ENCODE data around the gene PRCC.

DNA sequence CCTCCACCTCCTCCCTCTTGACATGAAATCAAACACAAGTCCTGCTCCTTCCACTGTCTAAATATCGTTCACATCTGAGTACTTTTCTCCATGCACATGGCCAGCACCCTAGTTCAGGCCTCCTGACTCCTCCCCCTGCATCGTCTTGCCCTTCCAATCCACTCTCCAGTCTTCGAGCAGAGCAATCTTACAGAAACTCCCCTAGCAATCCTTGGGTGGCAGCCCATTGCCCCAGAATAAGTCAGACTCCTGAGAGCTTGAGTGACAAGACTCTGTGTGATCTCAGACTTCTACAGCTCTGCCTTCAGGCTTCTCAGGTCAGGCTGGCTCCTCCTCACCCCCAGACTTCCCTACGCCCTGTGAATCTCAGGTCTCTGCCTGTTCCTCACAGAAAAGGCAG is 43.8 kb downstream of the PRCC start:
- TF ChIP-seq, protein P1, sequence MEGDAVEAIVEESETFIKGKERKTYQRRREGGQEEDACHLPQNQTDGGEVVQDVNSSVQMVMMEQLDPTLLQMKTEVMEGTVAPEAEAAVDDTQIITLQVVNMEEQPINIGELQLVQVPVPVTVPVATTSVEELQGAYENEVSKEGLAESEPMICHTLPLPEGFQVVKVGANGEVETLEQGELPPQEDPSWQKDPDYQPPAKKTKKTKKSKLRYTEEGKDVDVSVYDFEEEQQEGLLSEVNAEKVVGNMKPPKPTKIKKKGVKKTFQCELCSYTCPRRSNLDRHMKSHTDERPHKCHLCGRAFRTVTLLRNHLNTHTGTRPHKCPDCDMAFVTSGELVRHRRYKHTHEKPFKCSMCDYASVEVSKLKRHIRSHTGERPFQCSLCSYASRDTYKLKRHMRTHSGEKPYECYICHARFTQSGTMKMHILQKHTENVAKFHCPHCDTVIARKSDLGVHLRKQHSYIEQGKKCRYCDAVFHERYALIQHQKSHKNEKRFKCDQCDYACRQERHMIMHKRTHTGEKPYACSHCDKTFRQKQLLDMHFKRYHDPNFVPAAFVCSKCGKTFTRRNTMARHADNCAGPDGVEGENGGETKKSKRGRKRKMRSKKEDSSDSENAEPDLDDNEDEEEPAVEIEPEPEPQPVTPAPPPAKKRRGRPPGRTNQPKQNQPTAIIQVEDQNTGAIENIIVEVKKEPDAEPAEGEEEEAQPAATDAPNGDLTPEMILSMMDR (IDR thresholded peaks at IDR 0.05): no peak
- no peak for TF ChIP-seq EP300 (IDR thresholded peaks at IDR 0.05)
